HG02973 (cell line): Measurements from ENCODE around the gene KRTCAP3.

Experiments
- ATAC-seq: cut with Tn5 transposase; IDR thresholded peaks from one replicate; pipeline ENCODE4 v1.9.1; 2021; ENCODE audit warnings: moderate library complexity; ENCODE audit not compliant: unreplicated experiment

Gene KRTCAP3

DNA sequence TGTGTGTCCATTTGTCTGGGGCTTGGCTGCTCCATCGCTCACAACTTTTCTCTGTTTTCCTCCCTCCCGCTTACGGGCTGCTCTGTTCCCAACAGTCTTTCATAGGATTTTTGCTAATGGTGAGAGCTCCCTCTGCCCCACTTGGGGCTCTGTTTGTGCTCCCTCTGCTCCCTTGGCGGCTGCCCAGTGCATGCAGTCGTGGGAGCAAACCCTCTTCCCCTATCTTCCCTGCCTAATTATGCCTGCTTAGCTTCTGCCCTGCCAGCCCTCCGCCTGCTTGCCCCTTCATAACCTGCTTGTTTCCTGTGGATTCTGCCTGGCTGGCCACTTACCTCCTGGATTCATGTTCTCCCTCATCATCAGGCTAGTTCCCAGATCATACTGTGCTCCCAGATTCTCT lies 6.6 kb upstream of the KRTCAP3 start:
- ATAC-seq = no peak

DNA sequence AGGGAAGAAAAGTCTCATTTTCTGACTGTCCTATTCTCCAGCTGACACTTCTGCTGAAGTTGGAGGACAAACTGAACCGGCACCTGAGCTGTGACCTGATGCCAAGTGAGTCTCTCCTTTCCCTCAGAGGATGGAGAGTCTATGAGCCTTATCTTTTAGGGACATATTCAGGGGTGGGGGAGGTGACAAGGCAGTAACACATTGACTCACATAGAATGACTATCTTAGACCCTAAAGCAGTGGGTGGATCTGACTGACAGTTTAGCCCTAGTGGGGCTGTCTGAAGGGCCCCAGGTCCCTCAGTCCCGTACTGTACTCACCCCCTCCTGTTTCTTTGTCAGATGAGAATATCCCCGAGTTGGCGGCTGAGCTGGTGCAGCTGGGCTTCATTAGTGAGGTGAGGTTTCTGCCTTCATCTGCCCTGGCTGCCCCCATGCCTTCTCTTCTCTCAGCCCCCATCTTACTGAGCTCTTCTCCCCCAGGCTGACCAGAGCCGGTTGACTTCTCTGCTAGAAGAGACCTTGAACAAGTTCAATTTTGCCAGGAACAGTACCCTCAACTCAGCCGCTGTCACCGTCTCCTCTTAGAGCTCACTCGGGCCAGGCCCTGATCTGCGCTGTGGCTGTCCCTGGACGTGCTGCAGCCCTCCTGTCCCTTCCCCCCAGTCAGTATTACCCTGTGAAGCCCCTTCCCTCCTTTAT lies 805 bp upstream of the KRTCAP3 start:
- ATAC-seq = no peak

DNA sequence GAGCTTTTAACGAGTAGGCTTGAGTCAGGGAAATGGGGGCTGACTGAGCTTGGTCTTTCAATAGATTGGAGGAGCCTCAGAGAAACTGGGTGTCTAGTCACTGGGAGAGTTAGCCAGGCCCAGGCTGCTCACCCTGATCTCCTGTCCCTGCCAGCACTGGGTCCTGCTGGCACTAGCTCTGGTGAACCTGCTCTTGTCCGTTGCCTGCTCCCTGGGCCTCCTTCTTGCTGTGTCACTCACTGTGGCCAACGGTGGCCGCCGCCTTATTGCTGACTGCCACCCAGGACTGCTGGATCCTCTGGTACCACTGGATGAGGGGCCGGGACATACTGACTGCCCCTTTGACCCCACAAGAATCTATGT lies 720 bp downstream of the KRTCAP3 start:
- no peak for ATAC-seq

GRCh38 chr2:27445155-27445554 lies 3.0 kb downstream of the KRTCAP3 start:
- ATAC-seq = no peak

DNA sequence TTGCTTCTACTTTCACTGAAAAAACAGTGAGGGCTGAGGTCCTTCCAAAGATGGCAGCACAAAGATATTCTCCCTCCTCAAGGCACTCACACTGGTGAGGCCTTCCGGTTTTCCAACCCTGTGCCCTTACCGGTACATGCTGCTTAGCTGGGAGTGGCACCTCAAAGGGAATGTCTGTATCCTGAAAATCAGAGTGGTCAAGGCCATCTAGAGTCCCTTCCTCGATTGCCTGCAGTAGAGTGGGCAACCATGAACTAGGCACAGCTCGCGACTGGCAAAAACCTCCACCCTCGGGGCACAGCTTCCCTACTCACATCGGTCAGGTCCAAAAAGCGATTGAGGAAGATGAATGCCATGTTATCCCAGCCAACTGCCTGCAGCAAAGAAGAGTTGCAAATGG lies 3.4 kb downstream of the KRTCAP3 start:
- ATAC-seq = no peak

- ATAC-seq = no peak
These were observed 3.9 kb downstream of the KRTCAP3 start for GRCh38 chr2:27446057-27446456.

DNA sequence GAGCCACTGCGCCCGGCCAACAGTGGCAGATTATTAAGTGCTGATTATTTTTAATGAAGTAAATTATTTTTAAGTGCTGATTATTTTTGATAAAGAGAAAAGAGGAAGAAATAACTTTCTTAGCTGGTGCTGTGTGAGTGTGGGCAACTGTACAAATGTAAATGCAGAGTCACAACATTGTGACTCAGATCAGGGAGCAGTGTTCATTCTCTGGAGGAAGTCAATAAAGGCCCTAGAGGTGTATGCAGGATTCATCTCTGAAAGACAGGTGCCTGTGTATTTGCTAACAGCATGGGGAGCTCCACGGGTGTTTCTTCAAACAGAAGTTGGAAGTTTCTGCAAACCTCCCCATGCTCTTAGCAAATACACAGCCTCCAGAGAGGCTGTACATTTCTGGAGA lies 6.2 kb downstream of the KRTCAP3 start:
- ATAC-seq = no peak

- ATAC-seq = no peak
These were observed 8.9 kb downstream of the KRTCAP3 start for GRCh38 chr2:27451095-27451494.

GRCh38 chr2:27453968-27454367 lies 11.8 kb downstream of the KRTCAP3 start:
- no peak for ATAC-seq

- no peak for ATAC-seq
These were observed 18.9 kb downstream of the KRTCAP3 start for GRCh38 chr2:27461118-27461517.

DNA sequence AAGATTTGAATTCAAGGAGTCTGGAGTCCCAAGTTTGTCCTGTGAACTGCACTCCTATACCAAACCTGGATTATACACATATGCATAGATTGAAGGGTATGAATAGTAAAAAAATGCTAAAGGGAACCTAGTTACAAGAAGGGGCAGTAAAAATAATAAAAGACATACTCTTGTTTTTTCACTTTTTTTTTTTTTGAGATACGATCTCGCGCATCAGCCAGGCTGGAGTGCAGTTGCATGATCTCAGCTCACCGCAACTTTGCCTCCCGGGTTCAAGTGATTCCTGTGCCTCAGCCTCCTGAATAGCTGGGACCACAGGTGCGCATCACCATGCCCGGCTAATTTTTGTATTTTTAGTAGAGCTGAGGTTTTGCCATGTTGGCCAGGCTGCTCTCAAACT lies 22.3 kb downstream of the KRTCAP3 start:
- ATAC-seq = no peak

DNA sequence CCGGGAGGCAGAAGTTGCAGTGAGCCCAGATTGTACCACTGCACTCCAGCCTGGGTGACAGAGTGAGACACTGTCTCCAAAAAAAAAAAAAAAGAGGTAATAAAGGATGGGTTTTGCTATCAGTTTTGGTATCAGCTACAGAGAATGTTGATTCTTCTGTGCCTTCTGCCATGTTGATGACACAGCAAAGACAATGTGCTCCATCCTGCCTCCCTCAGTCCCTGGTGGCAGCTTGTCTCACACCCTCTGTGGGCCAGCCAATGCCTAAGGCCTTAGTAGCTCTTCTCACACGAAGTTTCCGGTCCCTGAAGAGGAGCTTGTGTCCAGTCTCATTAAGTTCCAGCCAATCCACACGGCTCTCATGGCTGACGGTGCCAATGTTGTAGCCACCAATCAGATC lies 29.8 kb downstream of the KRTCAP3 start:
- no peak for ATAC-seq

DNA sequence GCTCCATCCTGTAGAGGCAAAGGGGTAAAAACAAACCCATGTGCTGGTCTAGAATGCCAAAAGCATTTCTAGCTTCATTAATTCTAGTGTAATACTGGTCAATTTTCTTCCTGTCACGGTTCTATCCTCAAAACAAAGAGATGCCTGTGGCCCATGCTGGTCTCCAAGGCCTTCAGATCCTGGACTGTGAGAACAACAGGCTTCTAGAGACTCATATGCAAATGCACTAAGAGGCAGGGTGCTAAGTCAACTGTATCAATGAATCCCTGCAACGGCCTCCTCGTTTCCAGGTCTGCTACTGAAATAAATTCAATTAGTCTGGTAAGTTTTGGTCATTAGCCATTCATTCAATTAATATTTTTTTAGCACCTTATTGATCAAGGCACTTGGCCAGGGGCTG lies 43.3 kb downstream of the KRTCAP3 start:
- ATAC-seq = no peak

- peak; percentile 3 for ATAC-seq
These were observed 46.9 kb downstream of the KRTCAP3 start for GRCh38 chr2:27489118-27489497.

DNA sequence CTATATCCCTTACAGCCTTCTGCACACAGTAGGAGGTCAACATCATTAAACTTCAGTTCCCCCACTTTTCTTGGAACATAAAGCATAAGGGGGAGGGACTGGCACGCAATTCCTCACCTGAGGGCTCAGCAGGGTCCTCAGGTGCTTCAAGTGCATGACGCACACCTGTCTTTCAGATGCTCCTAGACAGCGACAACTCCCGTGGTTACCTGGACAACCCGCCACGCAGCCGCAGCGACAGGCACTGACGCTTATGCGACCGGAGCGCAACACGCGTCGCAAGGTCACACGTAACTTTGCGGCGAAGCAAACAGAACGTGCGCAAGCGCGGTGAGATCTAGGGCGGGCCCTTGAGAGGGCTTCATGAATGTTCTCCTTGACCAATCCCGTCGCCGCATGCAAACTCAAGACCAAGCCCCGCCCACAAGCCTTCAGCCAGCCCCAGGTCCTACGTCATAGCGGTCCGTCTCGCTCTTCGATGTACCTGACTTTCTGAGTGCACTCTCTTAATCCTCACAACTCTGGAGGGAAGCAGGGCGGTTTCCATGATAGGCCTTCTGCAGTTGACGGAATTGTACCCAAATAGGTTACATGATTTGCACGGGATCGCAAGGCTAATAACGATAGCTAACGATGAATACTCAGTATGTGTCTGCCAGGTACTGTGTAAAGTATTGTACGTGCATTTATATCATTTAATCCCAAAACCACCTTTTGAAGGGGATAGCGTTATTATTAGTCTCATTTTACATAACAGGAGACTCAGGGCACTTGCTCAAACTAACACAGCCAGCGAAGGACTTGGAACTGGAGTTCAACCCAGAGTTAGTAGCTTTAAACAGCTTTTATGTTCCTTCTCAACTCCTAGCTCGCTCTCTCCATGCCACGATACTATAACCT lies 47.6 kb downstream of the KRTCAP3 start, which contains the start of gene IFT172:
Gene IFT172, minus strand, starts transcription at position 246 of the 900 bp plus-strand sequence. Its CDS starts 90 bp downstream, at position 156.
- ATAC-seq = peak; percentile 94

DNA sequence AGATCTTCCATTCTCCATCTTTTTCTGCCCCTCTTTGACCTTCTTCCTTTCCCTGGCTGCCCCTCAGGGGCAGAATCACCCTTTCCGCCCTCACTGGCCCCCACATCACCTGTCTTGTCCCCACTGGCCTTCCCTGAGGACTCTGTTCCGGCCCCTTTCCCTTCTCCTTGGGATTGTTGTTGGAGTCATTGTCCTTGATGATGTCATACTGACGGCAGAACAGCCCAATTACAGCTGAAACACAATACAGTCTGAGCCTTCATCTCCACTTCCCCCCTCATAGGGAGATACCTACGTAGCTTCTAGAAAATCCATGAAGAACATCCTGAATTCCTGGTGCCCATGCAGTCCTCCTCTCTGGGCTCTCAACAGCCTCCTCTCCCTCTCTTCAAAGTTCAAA lies 50.4 kb downstream of the KRTCAP3 start:
- ATAC-seq = no peak

- ATAC-seq = no peak
These were observed 51.7 kb downstream of the KRTCAP3 start for GRCh38 chr2:27493948-27494283.
